H9 (cell line): ENCODE measurements around the gene CRTAP. TPM values are rescaled to one million over a fixed set of nuclear protein-coding genes. Genes with fewer than 3 reads are reported as not detected.

ENCODE experiments used
- DNase-seq: peaks from one replicate; pipeline ENCODE4 v3.0.0-alpha.2; 2017
- H2AFZ ChIP-seq: one replicate; pipeline ENCODE4 v1.6.1; 2013; ENCODE audit warnings: mild to moderate bottlenecking, low read length, control low read depth, moderate library complexity
- H2AK5ac ChIP-seq: 2 replicates; pipeline ENCODE4 v1.6.1; 2013; ENCODE audit warnings: low read length, control low read depth, mixed read lengths; ENCODE audit not compliant: insufficient read length
- H2BK120ac ChIP-seq: one replicate; pipeline ENCODE4 v1.6.1; 2013; ENCODE audit warnings: low read depth, mild to moderate bottlenecking, low read length, control low read depth, inconsistent platforms; ENCODE audit not compliant: poor library complexity, severe bottlenecking
- H2BK12ac ChIP-seq: 2 replicates; pipeline ENCODE4 v1.6.1; 2013; ENCODE audit warnings: low read length, control low read depth, mixed read lengths, low read depth; ENCODE audit not compliant: insufficient read length
- H2BK15ac ChIP-seq: 2 replicates; pipeline ENCODE4 v1.6.1; 2013; ENCODE audit warnings: low read depth, low read length, control low read depth
- H2BK20ac ChIP-seq: one replicate; pipeline ENCODE4 v1.6.1; 2013; ENCODE audit warnings: low read depth, mild to moderate bottlenecking, low read length, control low read depth, inconsistent platforms; ENCODE audit not compliant: poor library complexity, severe bottlenecking
- H2BK5ac ChIP-seq: 2 replicates; pipeline ENCODE4 v1.6.1; 2013; ENCODE audit warnings: low read length, control low read depth, mixed read lengths; ENCODE audit not compliant: insufficient read length
- H3K14ac ChIP-seq: 2 replicates; pipeline ENCODE4 v1.6.1; 2013; ENCODE audit warnings: low read length, control low read depth; ENCODE audit not compliant: insufficient read depth
- H3K18ac ChIP-seq: 2 replicates; pipeline ENCODE4 v1.6.1; 2013; ENCODE audit warnings: low read depth, mild to moderate bottlenecking, mixed read lengths, low read length, control low read depth; ENCODE audit not compliant: insufficient read length
- H3K23ac ChIP-seq: 2 replicates; pipeline ENCODE4 v1.6.1; 2013; ENCODE audit warnings: low read length, control low read depth, mixed read lengths, low read depth; ENCODE audit not compliant: insufficient read length
- H3K23me2 ChIP-seq: 2 replicates; pipeline ENCODE4 v1.6.1; 2013; ENCODE audit warnings: low read depth, mild to moderate bottlenecking, mixed read lengths, low read length, control low read depth; ENCODE audit not compliant: insufficient read length, poor library complexity, severe bottlenecking
- H3K27ac ChIP-seq: 2 replicates; pipeline ENCODE4 v1.5.1; 2013; ENCODE audit warnings: low read length, control low read depth, mixed read lengths, low read depth; ENCODE audit not compliant: insufficient read length
- H3K27me3 ChIP-seq: 2 replicates; pipeline ENCODE4 v1.6.1; 2013; ENCODE audit warnings: low read length, control low read depth, inconsistent platforms; ENCODE audit not compliant: insufficient read depth
- H3K4ac ChIP-seq: 2 replicates; pipeline ENCODE4 v1.6.1; 2013; ENCODE audit warnings: low read depth, mild to moderate bottlenecking, control low read depth, inconsistent platforms, low read length, moderate library complexity
- H3K4me1 ChIP-seq: 2 replicates; pipeline ENCODE4 v1.6.1; 2013; ENCODE audit warnings: low read length, control low read depth, inconsistent platforms; ENCODE audit not compliant: insufficient read depth
- H3K4me2 ChIP-seq: 2 replicates; pipeline ENCODE4 v1.6.1; 2013; ENCODE audit warnings: low read length, control low read depth, mixed read lengths; ENCODE audit not compliant: insufficient read length, insufficient read depth
- H3K56ac ChIP-seq: 2 replicates; pipeline ENCODE4 v1.6.1; 2013; ENCODE audit warnings: low read depth, mild to moderate bottlenecking, mixed read lengths, low read length, control low read depth; ENCODE audit not compliant: insufficient read length
- H3K79me1 ChIP-seq: 2 replicates; pipeline ENCODE4 v1.6.1; 2013; ENCODE audit warnings: low read depth, mild to moderate bottlenecking, moderate library complexity, low read length, control low read depth, inconsistent platforms; ENCODE audit not compliant: insufficient read depth, poor library complexity, severe bottlenecking
- H3K79me2 ChIP-seq: 2 replicates; pipeline ENCODE4 v1.6.1; 2013; ENCODE audit warnings: low read length, control low read depth, inconsistent platforms; ENCODE audit not compliant: insufficient read depth
- H3K9ac ChIP-seq: 2 replicates; pipeline ENCODE4 v1.6.1; 2013; ENCODE audit warnings: low read length, control low read depth, mixed read lengths; ENCODE audit not compliant: insufficient read length; ENCODE audit errors: extremely low read depth
- H3K9me3 ChIP-seq: one replicate; pipeline ENCODE4 v1.6.1; 2013; ENCODE audit warnings: low read depth, low read length, inconsistent platforms; ENCODE audit not compliant: control insufficient read depth
- H3T11ph ChIP-seq: one replicate; pipeline ENCODE4 v1.6.1; 2013; ENCODE audit warnings: mild to moderate bottlenecking, low read length, control low read depth, inconsistent platforms
- H4K20me1 ChIP-seq: one replicate; pipeline ENCODE4 v1.6.1; 2013; ENCODE audit not compliant: control insufficient read depth, insufficient read length, insufficient read depth
- H4K5ac ChIP-seq: 2 replicates; pipeline ENCODE4 v1.6.1; 2013; ENCODE audit warnings: low read depth, mild to moderate bottlenecking, mixed read lengths, low read length, control low read depth; ENCODE audit not compliant: insufficient read length
- H4K8ac ChIP-seq: replicated peaks from 2 replicates; pipeline ENCODE4 v1.6.1; 2013; ENCODE audit warnings: low read length, control low read depth, mixed read lengths, low read depth; ENCODE audit not compliant: insufficient read length
- H4K91ac ChIP-seq: 2 replicates; pipeline ENCODE4 v1.6.1; 2013; ENCODE audit warnings: low read depth, mild to moderate bottlenecking, moderate library complexity, mixed read lengths, low read length, control low read depth; ENCODE audit not compliant: insufficient read length
- H3K27ac Mint-ChIP-seq, 3 experiments: 2 replicates in 2 of 3; 3 replicates in 1 of 3; pipeline ENCODE4 v1.8.0; 2020 to 2021; ENCODE audit warnings: mixed read lengths in 3 of 3, mild to moderate bottlenecking in 1 of 3, moderate library complexity in 1 of 3
- H3K27me3 Mint-ChIP-seq: 2 replicates; pipeline ENCODE4 v1.8.0; 2021; ENCODE audit warnings: low read depth, mild to moderate bottlenecking, moderate library complexity, mixed read lengths
- H3K36me3 Mint-ChIP-seq, 3 experiments: 2 replicates in 2 of 3; 3 replicates in 1 of 3; pipeline ENCODE4 v1.8.0; 2020 to 2021; ENCODE audit warnings: low read depth in 3 of 3, mixed read lengths in 3 of 3; ENCODE audit not compliant: insufficient read depth in 1 of 3
- H3K4me1 Mint-ChIP-seq, 2 experiments: 2 replicates each; pipeline ENCODE4 v1.8.0; 2020; ENCODE audit warnings: mixed read lengths in 2 of 2
- H3K4me3 Mint-ChIP-seq, 2 experiments: 2 replicates in 1 of 2; 3 replicates in 1 of 2; pipeline ENCODE4 v1.8.0; 2020 to 2021; ENCODE audit warnings: mild to moderate bottlenecking in 2 of 2, mixed read lengths in 2 of 2, moderate library complexity in 1 of 2
- H3K9me3 Mint-ChIP-seq, 2 experiments: 2 replicates in 1 of 2; 3 replicates in 1 of 2; pipeline ENCODE4 v1.8.0; 2020; ENCODE audit warnings: mild to moderate bottlenecking in 2 of 2, mixed read lengths in 2 of 2, moderate library complexity in 1 of 2
- WGBS: extraction: QIAGEN DNeasy Blood & Tissue Kit; methylation state at CpG from one replicate; pipeline ENCODE4 v1.1.7; 2013; ENCODE audit warnings: missing lambda C conversion rate, low lambda C conversion rate, mixed read lengths; ENCODE audit not compliant: insufficient read length; ENCODE audit errors: extremely low coverage; 5-methylcytosine and 5-hydroxymethylcytosine counted together
- total RNA-seq: library from RNA; stranded (reverse); gene quantifications from 2 replicates; pipeline ENCODE4 v1.2.1, GENCODE V29; 2021
- TF ChIP-seq, protein P1 (sequence below): fragments of 200-600 bp; sonication (generic); conservative IDR thresholded peaks from 3 replicates; pipeline ENCODE4 v1.8.0; 2021; ENCODE audit warnings: antibody characterized with exemption, mild to moderate bottlenecking

Gene CRTAP
- total RNA-seq, 1 experiment from 2014 or later: 159 TPM

DNA sequence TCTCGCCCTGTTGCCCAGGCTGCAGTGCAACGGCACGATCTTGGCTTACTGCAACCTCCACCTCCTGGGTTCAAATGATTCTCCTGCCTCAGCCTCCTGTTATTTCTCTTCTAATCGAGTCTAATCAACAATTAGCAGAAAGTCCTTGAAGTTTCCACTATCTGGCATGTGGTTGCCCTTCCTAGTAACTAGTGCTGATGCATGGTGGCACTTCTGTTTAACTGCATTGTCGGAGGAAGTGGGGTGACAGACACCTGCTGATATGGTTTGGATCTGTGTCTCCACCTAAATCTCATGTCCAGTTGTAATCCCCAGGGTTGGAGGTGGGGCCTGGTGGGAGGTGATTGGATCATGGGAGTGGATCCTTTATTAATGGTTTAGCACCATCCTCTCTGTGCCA lies 9.2 kb downstream of the CRTAP start:
- H3K14ac ChIP-seq: no peak overlapping the region
- WGBS: no CpG with 5 or more reads among the region's 5 CpGs
- no peak overlapping the region for H3K4ac ChIP-seq

More for the DNA sequence above, 9.2 kb downstream of the CRTAP start:
- H2AK5ac ChIP-seq: no peak overlapping the region
- Mint-ChIP-seq H3K36me3 (peaks cover 11 to 39% (median 27%) of the 10 kb centered on the region in 3 experiments), H3K27ac (no peak overlapping the region; a peak in 1 of 7 replicates), H3K27me3 (no peaks in the 10 kb centered on the region), H3K4me1 (no peaks in the 10 kb centered on the region), H3K9me3 (no peaks in the 10 kb centered on the region), H3K4me3 (no peak overlapping the region)
- DNase-seq: no peak
- no peak overlapping the region for H2BK12ac ChIP-seq
- no peak overlapping the region for H4K8ac ChIP-seq
- no peaks in the 10 kb centered on the region for H4K20me1 ChIP-seq
- H3K79me1 ChIP-seq: no peaks in the 10 kb centered on the region
- no peak overlapping the region for H2BK120ac ChIP-seq
- no peak overlapping the region for H3K9ac ChIP-seq
- no peak overlapping the region for H3T11ph ChIP-seq
- no peaks in the 10 kb centered on the region for H3K27me3 ChIP-seq
- no peak overlapping the region for H3K23ac ChIP-seq
- H3K18ac ChIP-seq: no peak overlapping the region
- no peaks in the 10 kb centered on the region for H3K23me2 ChIP-seq
- no peak overlapping the region for H3K27ac ChIP-seq
- no peak overlapping the region for H4K91ac ChIP-seq
- no peaks in the 10 kb centered on the region for H3K4me1 ChIP-seq
- no peak overlapping the region for H4K5ac ChIP-seq
- H2BK5ac ChIP-seq: no peak overlapping the region
- no peaks in the 10 kb centered on the region for H3K9me3 ChIP-seq
- no peaks in the 10 kb centered on the region for H3K79me2 ChIP-seq
- TF ChIP-seq, protein P1, sequence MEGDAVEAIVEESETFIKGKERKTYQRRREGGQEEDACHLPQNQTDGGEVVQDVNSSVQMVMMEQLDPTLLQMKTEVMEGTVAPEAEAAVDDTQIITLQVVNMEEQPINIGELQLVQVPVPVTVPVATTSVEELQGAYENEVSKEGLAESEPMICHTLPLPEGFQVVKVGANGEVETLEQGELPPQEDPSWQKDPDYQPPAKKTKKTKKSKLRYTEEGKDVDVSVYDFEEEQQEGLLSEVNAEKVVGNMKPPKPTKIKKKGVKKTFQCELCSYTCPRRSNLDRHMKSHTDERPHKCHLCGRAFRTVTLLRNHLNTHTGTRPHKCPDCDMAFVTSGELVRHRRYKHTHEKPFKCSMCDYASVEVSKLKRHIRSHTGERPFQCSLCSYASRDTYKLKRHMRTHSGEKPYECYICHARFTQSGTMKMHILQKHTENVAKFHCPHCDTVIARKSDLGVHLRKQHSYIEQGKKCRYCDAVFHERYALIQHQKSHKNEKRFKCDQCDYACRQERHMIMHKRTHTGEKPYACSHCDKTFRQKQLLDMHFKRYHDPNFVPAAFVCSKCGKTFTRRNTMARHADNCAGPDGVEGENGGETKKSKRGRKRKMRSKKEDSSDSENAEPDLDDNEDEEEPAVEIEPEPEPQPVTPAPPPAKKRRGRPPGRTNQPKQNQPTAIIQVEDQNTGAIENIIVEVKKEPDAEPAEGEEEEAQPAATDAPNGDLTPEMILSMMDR: no peak
- no peak overlapping the region for H2AFZ ChIP-seq
- no peak overlapping the region for H2BK20ac ChIP-seq
- H3K4me2 ChIP-seq: no peak overlapping the region
- H3K56ac ChIP-seq: no peak overlapping the region
- H2BK15ac ChIP-seq: no peak overlapping the region
